Activated T-cell treated with anti-CD3 and anti-CD28 coated beads, Interleukin-2, amount 50 U/mL, for 48 hours (primary cell): Measurements from ENCODE around the gene PTPA.
"Not testable (repeated sequence)": the region's sequence is repeated elsewhere in the genome, so short reads cannot be mapped to it uniquely, and the experiment has no call there.

ENCODE experiments used
- DNase-seq, 2 experiments: peaks; one replicate each; pipeline ENCODE4 v3.0.0-alpha.2; 2020

Gene PTPA

DNA sequence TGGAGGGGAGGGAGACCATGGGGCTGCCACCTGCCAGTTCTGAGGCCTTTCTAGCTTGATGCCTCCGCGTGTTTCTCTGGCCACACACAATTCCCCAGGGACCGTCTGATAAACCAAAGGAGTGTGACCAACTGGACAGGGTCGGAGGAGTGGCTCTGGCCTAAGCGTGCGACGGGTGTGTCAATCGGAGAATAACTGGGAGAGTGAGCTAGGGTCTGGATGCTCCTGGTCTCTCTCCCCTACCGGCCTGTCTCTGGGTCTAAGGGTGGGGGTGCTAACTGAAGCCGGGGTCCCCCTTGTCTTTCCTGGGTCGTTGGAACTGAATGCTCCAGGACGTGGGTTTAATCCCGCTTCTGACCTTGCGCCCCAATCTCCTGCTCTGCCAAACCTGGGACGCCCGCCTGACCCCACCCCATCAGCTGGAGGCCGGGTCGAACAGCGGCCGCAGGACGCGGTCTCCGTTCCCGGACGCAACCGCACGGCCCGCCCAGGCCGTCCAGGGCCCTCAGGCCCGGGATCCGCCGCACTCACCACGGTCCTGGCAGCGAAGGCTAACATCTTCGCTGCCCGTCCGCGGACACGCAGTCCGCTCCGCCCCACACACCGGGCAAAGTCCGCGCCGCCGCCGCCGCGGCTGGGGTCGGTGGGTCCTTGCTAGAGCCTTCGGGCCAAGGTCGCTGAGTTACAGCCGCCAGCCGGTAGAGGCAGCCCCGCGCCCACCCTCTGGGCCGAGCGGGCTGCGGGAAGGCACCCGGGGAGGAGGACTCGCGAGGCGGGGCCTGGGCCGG lies 1.1 kb upstream of the PTPA start:
- DNase-seq, result no peak

DNA sequence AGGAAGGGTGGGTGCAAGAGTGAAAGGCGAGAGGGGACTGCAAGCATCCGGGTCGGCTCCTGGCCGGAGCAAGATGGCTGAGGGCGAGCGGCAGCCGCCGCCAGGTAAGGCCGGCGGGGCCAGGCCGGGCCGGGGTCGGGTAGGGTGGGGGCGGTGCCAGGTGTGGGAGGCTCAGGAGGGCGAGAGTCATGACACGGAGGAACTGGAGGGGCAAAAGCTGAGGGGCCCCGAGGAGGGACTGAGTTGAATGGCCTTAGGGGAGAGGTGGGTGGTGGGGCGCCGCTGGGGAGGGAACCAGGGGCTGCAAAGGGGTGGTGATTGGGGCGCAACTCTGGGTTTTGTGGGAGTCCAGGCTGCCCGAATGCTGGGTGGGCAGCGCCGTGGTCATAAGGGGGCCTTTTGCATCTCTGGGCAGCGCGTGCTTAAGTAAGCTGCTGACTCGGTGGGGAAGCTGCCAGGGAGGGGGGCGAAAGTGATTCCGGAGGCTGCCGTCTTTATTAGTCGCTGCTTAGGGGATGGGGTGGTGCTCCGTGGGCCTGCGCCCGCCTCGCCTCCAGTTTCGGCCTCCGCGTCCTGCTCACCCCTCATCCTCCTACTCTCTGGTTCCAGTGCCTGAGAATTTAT lies 425 bp downstream of the PTPA start:
- DNase-seq, result peak in 1 of 2 experiments; percentile 53

DNA sequence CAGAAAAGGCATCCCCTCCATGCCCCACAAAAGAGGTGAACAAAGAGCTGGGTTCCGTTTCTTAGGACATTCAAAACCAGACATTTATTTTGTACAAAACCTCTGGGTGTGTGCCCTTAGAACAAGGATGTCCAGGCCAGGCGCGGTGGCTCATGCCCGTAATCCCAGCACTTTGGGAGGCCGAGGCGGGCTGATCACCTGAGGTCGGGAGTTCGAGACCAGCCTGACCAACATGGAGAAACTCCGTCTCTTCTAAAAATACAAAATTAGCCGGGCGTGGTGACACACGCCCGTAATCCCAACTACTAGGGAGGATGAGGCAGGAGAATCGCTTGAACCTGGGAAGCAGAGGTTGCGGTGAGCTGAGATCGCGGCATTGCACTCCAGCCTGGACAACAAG lies 1.3 kb downstream of the PTPA start:
- not testable (repeated sequence) for DNase-seq

DNA sequence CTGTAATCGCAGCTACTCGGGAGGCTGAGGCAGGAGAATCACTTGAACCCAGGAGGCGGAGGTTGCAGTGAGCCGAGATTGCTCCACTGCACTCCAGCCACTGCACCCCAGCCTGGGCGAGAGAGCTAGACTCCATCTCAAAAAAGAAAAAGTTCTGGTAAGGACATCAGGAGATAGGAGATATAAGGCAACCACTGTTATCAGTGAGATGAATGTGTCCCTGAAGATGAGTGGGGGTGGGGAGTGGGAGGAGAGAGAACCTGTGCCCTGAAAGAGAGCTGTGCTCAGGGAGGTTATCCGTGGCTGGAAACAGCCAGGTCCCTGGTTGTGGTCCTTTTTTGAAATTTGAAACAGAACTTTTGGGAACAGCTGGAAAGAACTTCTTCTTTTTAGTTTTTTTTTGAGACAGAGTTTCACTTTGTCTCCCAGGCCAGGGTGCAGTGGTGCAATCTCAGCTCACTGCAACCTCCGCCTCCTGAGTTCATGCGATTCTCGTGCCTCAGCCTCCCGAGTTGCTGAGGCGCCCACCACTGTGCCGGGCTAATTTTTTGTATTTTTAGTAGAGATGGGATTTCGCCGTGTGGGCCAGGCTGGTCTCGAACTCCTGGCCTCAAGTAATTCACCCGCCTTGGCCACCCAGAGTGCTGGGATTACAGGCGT lies 2.6 kb downstream of the PTPA start:
- DNase-seq, result no peak

DNA sequence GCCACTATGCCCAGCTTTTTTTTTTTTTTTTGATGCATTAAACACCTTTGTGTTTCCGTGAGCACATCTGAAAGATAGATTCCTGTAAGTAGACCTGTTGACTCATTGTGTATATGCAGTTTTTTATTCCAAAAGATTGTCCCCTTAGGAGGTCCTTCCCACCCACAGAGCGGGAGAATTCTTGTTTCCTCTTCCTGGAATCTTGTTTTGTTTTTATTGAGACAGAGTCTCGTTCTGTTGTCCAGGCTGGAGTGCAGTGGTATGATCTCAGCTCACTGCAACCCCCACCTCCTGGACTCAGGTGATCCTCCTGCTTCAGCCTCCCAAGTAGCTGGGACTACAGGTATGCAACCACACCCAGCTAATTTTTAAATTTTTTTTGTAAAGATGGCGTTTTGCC lies 7.6 kb downstream of the PTPA start:
- no peak for DNase-seq

DNA sequence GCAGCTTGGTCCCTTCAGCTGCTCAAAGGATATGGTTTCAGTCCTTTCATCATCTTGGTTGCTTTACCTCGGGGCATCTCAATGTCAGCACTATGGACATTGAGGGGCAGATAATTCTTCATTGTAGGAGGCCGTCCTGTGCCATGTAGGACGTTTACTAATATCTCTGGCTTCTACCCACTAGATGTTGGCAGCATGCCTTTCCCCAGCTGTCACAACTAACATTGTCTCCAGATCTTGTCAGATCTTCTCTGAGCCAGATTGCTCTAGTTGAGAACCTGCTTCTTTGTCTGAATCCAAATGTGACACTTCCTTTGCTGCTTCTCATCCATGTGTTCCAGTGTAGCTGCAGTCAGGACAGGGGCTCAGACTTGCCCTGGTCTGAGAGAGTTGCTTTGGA lies 10.3 kb downstream of the PTPA start:
- no peak for DNase-seq

DNA sequence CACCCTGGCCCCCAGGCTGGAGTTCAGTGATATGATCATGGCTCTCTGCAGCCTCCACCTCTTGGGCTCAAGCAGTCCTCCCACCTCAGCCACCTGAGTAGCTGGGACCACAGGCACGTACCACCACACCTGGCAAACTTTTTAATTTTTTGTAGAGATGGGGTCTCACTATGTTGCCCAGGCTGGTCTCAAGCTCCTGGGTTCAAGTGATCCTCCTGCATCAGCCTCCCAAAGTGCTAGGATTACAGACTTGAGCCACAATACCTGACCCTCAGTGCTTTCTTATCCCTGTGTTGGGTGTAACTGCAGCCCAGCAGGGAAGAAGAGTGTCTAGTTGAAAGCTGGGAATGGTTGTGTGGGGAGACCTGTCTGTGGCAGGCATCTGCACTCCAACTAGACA lies 10.9 kb downstream of the PTPA start:
- DNase-seq, result no peak

DNA sequence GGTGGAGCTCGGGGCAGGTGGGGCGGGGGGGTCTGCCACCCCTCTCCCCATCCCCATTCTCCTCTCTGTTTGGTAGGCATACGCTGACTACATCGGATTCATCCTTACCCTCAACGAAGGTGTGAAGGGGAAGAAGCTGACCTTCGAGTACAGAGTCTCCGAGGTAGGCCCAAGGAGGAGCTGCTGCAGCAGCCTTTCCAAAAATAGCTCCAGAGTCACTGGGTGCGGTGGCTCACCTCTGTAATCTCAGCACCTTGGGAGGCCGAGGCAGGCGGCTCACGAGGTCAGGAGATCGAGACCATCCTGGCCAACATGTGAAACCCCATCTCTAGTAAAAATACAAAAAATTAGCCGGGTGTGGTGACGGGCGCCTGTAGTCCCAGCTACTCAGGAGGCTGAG lies 11.8 kb downstream of the PTPA start:
- DNase-seq, result not testable (repeated sequence)

DNA sequence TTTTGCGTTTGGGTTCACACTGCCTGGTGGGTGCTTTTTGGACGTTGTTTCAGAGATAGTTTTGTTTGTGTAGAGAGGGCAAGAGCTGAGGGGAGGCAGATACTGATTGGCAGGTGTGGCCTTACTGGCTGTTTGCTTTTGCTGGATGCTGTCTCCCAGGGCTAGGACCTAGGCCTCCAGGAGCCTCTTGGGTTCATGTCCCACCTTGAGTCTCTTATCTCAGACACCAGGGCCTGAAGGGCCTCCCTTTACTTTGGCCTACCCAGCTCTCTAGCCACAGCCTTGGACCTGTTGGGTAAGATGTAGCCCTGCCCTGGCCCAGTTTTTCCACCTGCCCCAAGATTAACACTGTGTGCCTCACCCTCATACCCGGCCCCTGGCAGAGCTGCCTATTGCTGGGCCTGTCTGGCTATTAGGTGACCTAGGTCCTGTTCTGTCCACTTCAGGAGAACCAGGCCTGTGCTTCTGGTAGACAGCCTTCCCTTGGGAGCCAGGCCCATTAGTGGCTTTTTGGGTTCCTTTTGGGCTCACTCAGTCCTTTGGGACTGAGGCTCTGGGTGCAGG lies 13.4 kb downstream of the PTPA start:
- DNase-seq, result no peak

DNA sequence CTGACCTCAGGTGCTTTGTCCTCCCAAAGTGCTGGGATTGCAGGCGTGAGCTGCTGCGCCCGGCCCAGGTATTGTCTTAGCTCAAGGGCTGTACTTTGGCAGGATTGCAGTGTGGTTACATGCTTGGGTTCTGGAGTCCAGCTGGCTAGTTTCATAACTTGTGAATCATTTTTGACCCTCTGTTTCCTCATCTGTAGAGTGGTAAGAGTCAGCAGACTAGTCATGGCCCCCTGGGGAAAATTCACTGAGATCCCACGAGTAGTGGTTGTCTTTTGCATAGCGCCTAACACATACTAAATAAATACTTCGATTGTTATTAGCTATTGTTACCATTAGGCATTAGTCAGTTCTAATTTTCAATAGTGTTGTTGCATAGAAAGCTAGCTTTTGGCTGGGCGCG lies 14.3 kb downstream of the PTPA start:
- no peak for DNase-seq

DNA sequence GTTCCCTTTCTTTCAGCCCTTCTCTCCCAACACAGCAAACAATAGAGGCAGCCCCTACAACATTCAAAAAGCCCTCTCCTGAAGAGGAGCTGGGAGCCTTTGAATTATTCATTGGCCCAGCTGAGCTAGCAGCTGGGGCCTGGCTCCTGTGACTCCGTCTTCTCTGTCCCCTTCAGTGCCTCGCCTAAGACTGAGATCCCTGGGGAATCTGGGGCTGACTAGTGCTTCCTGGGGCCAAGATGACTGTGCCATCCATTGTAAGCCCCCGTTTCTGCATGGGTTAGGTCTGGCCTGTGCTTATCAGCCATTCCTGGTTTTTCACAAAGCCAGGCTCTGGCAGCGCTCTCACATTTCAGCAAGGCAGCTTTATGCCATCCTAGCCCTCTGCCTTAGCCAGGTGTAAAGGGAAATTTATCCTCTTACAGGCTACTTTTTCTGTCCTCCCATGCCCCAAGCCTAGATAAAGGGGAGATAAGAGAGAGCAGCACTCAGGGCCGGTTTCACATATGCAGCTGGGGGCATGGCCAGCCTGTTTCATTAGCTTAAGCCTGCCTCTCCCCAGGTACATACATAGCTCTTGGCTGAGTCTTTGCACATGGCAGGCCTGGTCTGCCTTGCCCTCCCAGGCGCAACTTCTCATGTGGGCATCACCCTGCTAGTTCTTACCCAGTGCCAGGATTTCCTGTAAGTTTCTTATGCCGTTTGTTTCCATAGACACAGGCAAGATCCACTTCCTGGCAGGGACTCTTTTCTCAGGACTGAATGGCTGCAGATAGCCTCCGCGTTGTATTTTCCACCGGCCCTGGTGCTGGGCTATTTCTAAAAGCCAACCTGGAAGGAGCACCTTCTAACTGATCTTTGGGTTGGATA lies 15.8 kb downstream of the PTPA start:
- DNase-seq, result no peak

DNA sequence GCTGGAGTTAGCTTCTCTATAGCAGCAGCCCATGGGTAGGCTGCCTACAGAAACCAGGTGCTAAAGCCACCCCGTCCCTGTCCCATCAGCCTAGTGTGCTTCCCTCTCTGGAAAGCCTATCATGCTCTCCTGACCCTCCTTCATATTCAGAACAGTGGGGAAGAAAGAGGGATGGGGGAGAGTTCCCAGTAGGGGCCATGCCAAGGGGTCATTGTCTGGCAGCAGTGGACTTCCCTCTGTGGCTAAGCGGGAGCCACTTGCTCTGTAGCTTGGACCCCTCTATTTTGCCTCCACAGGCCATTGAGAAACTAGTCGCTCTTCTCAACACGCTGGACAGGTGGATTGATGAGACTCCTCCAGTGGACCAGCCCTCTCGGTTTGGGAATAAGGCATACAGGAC lies 17.5 kb downstream of the PTPA start:
- no peak for DNase-seq

DNA sequence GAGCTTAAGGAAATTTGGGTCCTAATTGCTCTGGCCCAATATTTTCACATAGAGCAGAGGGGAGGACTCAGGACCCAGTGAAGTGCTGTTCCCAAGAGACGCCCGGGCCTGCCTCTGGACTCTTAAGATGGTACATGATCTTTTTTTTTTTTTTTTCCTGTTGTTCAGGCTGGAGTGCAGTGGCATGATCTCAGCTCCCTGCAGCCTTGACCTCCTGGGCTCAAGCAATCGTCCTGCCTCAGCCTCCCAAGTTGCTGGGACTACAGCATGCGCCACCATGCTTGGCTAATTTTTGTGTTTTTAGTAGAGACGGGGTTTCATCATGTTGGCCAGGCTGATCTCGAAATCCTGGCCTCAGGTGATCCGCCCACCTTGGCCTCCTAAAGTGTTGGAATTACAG lies 19.1 kb downstream of the PTPA start:
- DNase-seq, result not testable (repeated sequence)

DNA sequence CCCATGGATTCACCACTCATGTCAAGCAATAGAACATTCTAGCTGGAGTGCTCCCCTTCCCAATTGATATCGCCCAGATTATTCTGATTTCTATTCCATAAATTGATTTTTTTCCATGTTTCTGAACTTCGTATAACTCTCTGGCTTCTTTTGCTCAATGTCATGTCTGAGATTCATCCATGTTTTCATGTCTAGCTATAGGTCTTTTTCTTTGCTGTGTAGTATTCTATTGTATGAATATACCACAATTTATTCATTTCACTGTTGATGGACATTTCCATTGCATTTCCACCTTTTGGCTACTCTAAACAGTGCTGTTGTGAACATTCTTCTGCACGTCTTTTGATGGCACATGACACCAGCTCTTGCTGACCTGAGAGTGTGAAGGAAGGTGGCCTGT lies 19.6 kb downstream of the PTPA start:
- DNase-seq, result no peak

DNA sequence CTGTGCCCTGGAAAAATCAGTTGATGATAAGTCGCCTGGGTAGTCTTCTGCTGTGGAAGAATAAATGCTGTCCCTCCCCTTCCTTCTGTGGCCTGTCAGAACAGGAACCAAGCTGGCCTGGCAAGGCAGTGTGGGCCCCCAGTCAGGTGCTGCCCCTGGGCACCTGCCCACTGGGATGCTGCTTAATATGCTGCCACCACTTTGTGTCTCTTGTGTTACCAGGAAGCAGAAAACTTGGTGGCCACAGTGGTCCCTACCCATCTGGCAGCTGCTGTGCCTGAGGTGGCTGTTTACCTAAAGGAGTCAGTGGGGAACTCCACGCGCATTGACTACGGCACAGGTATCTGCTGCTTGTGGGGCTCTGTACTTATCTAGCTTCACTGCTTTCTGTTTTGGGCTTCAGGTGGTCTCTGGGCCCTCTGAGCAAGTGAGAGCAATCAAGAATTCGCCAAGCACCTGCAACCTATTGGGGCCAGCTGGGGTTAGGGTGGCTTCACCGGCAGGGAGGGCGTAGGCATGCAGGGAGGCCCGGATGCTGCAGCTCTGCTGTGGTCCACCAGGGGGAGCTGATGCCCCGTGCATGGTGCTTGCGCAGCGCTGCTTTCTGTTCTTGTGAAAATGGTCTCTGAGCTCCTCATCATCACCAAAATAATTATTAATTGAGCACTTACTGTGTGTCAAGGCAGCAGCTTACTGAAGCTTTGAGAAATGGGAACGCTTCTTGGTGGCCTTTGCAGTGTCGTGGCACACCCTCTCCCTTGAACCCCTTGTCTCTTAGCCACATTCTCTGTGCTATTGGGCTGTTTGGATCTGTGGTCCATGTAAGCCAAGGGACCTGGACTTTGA lies 20.3 kb downstream of the PTPA start:
- peak; percentile 89 to 90 for DNase-seq

DNA sequence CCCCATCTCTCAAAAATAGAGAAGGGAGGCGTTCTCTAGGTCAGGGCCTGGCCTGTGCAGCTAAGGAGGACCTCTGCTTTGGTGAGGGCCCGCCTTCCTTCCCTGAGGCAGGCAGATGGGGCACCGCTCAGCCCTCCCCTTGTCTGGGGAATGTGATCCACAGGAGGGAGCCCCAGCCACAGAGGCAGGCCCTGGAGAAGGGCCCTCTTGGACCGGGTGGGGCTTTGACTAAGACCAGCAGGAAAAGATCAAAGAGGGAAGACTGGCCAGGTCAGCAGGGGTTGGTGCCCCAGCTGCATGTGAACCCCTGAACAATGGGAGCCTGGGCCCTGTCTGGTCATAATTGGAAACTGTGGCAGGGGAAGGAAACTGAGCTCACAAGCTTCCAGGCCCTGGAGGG lies 21.9 kb downstream of the PTPA start:
- no peak for DNase-seq

DNA sequence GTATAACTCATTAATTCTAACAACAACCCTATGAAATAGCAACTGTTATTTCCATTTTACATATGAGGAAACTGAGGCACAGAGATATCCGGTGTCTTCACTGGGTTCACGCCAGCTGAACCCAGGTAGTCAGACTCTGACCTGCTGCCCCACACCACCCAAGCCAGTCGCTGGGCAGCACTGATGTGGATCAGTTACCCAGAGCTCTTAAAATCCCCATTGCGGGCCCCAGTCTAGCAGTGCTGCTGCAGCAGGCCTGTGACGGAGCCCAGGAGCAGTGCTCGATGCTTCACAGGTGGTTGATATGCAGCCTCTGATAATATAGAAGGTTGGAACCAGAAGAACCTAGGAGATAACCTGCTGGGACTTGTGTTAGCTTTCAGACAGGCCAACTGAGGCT lies 24.3 kb downstream of the PTPA start:
- no peak for DNase-seq

DNA sequence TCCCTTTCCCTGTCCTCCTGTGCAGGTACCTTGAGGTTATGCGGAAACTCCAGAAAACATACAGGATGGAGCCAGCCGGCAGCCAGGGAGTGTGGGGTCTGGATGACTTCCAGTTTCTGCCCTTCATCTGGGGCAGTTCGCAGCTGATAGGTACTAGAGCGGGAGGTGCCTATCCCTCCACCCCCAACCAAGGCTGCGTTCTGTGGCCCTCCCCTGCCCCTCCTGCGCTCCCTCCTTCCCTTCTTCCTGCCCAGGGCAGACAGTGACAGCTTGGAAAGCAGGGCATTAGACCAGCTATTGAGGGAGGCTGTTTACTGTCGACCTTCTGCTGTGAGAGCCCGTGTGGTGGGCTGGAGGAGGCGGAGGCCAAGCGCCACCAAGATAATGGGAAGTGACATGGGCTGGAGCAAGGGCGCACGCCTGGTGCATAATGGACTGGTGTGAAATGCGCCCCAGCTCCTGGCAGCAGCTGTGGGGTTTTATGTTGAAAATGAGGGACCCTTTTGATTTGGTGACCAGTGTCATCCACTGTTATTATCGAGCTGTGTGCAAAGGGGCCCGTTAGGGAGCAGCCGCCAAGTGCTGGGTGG lies 25.3 kb downstream of the PTPA start:
- DNase-seq, result no peak

DNA sequence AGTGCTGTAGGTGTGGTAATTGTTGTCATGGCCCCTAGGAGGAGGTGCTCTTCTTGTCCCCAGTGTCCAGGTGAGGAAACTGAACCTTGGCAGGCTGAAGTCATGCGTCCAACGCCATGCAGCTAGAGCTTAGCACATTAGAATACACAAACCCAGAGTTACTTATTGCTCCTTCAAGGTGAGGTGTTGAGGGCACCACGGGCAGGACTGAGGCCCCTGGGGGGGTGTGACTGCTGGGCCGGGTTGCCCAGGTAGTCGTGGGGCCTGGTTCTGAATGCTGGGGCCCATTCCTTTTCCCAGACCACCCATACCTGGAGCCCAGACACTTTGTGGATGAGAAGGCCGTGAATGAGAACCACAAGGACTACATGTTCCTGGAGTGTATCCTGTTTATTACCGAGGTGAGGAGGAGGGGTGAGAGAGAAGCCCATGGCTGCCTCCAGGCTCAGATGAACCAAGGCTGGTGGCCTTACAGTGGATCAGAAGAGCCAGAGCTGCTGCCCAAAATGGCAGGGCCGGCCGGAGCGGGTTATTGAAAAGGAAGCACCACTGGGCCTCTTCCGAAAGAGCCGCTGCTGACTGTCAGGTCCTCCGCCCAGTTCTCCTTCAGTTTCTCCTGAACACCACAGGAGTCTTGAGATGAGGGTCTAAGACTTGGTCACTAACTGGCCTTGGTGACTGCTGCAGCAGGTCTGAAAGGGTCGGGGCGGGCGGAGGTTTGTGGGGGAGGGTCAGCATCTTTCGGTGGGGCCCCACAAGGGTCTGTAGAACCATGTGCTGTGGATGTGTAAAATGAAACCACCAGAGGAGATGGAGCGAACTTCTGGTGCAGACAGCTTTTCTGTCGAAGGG lies 26.3 kb downstream of the PTPA start:
- DNase-seq, result no peak

DNA sequence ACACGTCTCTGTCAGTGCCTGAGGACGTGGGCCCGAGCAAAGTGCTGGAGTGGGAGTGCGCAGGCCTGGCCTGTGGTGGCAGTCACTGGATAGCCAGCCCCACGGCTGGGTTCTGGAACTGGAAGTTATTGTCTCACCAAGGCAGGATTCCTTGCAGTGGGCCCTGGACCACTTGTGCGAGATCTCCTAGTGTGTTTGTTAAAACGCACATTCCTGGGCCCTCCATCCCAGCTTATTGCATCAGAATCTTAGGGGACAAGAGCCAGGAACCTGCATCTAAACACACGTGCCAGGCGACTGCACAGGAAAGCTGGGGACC lies 26.9 kb downstream of the PTPA start:
- no peak for DNase-seq
